Measurements from ENCODE around the gene SPTBN1. TPM values are rescaled to one million over a fixed set of nuclear protein-coding genes. Genes with fewer than 3 reads are reported as not detected.
A peak's percentile ranks its signal among the peaks of the same experiment; 100 is the strongest.
"Not testable (repeated sequence)": the region's sequence is repeated elsewhere in the genome, so short reads cannot be mapped to it uniquely, and the experiment has no call there.

SPTBN1 gene
- total and polyA plus RNA-seq, 5 donors from 2014 or later = 10.0 to 182 (median 19.6) TPM

DNA sequence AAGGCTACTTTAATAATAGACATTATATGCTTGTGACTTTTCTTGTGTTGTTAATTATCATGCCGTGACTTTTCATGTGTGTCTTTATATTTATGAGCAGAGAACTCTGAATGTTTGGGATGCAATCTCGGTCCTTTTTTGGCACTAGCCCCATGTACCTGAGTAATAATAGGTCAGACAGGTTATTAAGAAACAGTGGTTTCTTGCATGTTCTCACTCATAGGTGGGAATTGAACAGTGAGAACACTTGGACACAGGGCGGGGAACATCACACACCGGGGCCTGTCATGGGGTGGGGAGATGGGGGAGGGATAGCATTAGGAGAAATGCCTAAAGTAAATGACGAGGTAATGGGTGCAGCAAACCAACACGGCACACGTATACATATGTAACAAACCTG is 61.9 kb downstream of the SPTBN1 start:
- not testable (repeated sequence) for ATAC-seq (ENCODE audit: low read depth in 2 of 2); H3K27ac Mint-ChIP-seq; H3K27ac ChIP-seq (ENCODE audit: insufficient read depth, low read length, poor library complexity, severe bottlenecking); H3K9me3 ChIP-seq (ENCODE audit: control insufficient read depth in 2 of 2, low read length in 2 of 2); DNase-seq; H3K4me3 Mint-ChIP-seq; H3K4me1 Mint-ChIP-seq; H3K4me3 ChIP-seq (ENCODE audit: low read depth, low read length); H3K27me3 ChIP-seq (ENCODE audit: control insufficient read depth, insufficient read depth, low read length); H3K4me1 ChIP-seq (ENCODE audit: control insufficient read depth, insufficient read depth, low read length, poor library complexity, severe bottlenecking); H3K36me3 ChIP-seq (ENCODE audit: control insufficient read depth, insufficient read depth, low read length); H3K9me3 Mint-ChIP-seq; H3K36me3 Mint-ChIP-seq
- H3K27me3 Mint-ChIP-seq = peaks cover 31% of the 10 kb centered on the region

- H3K9me3 ChIP-seq (ENCODE audit: control insufficient read depth in 2 of 2, low read length in 2 of 2) = no peaks in the 10 kb centered on the region
- peaks cover 6% of the 10 kb centered on the region for H3K27me3 ChIP-seq (ENCODE audit: control insufficient read depth, insufficient read depth, low read length)
- H3K27ac Mint-ChIP-seq = no peak overlapping the region
- H3K27ac ChIP-seq (ENCODE audit: insufficient read depth, low read length, poor library complexity, severe bottlenecking) = no peak overlapping the region
- no peak overlapping the region for H3K4me3 ChIP-seq (ENCODE audit: low read depth, low read length)
- DNase-seq (no peak), ATAC-seq (ENCODE audit: low read depth in 2 of 2) (no peak)
- H3K4me1 ChIP-seq (ENCODE audit: control insufficient read depth, insufficient read depth, low read length, poor library complexity, severe bottlenecking) = no peaks in the 10 kb centered on the region
- H3K27me3 Mint-ChIP-seq = peaks cover 30% of the 10 kb centered on the region
- H3K36me3 Mint-ChIP-seq = no peaks in the 10 kb centered on the region
- no peaks in the 10 kb centered on the region for H3K9me3 Mint-ChIP-seq
- H3K4me1 Mint-ChIP-seq = peaks cover 0 to 7% (median 3%) of the 10 kb centered on the region in 4 donors
- no peak overlapping the region for H3K4me3 Mint-ChIP-seq
- H3K36me3 ChIP-seq (ENCODE audit: control insufficient read depth, insufficient read depth, low read length) = no peaks in the 10 kb centered on the region
These were observed 62.3 kb downstream of the SPTBN1 start for GRCh38 chr2:54518430-54518829.

DNA sequence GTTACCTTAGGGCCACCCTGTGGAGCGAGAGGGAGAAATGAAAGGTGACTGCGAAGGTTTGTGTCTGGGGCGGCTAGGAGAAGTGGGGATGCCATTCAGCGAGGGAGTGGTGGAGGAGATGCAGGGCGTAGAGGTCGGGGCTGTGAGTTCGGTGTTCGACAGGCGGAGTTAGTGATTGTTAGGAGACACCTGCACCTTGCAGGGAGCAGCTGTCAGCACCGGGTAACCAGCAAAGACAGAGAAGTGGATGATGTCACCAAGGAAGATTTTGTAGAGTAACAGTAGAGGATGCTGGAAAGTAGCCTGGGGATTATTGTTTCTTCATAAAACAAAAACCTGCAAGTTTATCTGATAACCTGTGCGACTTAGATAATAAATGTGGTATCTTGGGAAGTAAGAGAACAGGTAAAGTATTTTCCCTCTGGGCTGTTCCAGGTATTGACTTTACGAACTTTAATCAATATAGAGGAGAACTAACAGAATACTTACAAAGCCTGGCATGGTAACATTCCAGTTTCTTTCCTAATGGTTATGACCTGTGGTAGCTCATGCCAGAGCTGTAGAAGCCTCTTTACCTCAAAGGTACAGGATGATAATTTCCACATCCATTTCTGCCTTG is 63.8 kb downstream of the SPTBN1 start:
- Histone ChIP-seq H3K27me3 (ENCODE audit: control insufficient read depth, insufficient read depth, low read length) (peaks cover 5% of the 10 kb centered on the region), H3K27ac (ENCODE audit: insufficient read depth, low read length, poor library complexity, severe bottlenecking) (no peak overlapping the region), H3K9me3 (ENCODE audit: control insufficient read depth in 2 of 2, low read length in 2 of 2) (no peaks in the 10 kb centered on the region), H3K36me3 (ENCODE audit: control insufficient read depth, insufficient read depth, low read length) (no peaks in the 10 kb centered on the region), H3K4me1 (ENCODE audit: control insufficient read depth, insufficient read depth, low read length, poor library complexity, severe bottlenecking) (no peaks in the 10 kb centered on the region), H3K4me3 (ENCODE audit: low read depth, low read length) (no peak overlapping the region)
- H3K4me1 Mint-ChIP-seq = peaks cover 0 to 7% (median 5%) of the 10 kb centered on the region in 4 donors
- DNase-seq = no peak
- peaks cover 26% of the 10 kb centered on the region for H3K27me3 Mint-ChIP-seq
- H3K9me3 Mint-ChIP-seq = no peaks in the 10 kb centered on the region
- H3K36me3 Mint-ChIP-seq = no peaks in the 10 kb centered on the region
- ATAC-seq (ENCODE audit: low read depth in 2 of 2) = no peak
- no peak overlapping the region for H3K27ac Mint-ChIP-seq
- H3K4me3 Mint-ChIP-seq = no peak overlapping the region

- peaks cover 0 to 7% (median 5%) of the 10 kb centered on the region in 4 donors for H3K4me1 Mint-ChIP-seq
- no peak overlapping the region for H3K4me3 Mint-ChIP-seq
- H3K9me3 Mint-ChIP-seq = no peaks in the 10 kb centered on the region
- no peaks in the 10 kb centered on the region for H3K9me3 ChIP-seq (ENCODE audit: control insufficient read depth in 2 of 2, low read length in 2 of 2)
- peaks cover 2% of the 10 kb centered on the region for H3K27me3 ChIP-seq (ENCODE audit: control insufficient read depth, insufficient read depth, low read length)
- ATAC-seq (ENCODE audit: low read depth in 2 of 2) = no peak
- H3K4me1 ChIP-seq (ENCODE audit: control insufficient read depth, insufficient read depth, low read length, poor library complexity, severe bottlenecking) = no peaks in the 10 kb centered on the region
- DNase-seq = no peak
- peaks cover 26% of the 10 kb centered on the region for H3K27me3 Mint-ChIP-seq
- H3K27ac Mint-ChIP-seq = no peak overlapping the region
- no peaks in the 10 kb centered on the region for H3K36me3 ChIP-seq (ENCODE audit: control insufficient read depth, insufficient read depth, low read length)
- H3K36me3 Mint-ChIP-seq = no peaks in the 10 kb centered on the region
- no peak overlapping the region for H3K27ac ChIP-seq (ENCODE audit: insufficient read depth, low read length, poor library complexity, severe bottlenecking)
- no peak overlapping the region for H3K4me3 ChIP-seq (ENCODE audit: low read depth, low read length)
These were observed 64.6 kb downstream of the SPTBN1 start for GRCh38 chr2:54520687-54521086.

DNA sequence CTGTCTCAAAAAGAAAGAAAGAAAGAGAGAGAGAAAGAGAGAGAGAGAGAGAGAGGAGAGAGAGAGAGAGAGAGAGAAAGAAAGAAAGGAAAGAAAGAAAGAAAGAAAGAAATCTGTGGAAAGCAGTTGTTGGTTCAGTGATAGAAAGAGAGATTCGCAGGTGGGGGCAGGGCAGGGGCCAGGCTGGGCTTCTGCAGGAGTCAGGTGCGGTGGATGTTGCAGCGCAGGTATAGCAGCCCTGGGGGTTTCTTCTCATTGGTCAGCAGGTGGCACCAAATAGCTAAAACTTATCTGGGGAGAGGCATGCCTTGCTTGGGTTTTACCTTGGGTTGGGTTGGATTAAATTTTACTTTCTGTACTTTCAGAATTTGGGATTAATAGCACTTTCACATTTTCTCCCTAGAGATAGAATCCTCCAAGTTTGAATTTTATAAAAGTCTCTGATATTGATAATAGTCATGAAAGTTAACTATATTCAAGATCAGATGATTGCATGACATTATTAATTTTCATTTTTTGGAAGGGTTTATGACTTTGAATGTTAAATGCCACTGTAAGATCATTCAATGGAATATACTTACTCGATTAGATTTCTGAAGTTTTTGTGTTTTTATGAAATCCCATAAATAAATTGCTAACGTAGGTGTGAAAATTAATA is 66.6 kb downstream of the SPTBN1 start:
- no peak overlapping the region for H3K27ac ChIP-seq (ENCODE audit: insufficient read depth, low read length, poor library complexity, severe bottlenecking)

DNA sequence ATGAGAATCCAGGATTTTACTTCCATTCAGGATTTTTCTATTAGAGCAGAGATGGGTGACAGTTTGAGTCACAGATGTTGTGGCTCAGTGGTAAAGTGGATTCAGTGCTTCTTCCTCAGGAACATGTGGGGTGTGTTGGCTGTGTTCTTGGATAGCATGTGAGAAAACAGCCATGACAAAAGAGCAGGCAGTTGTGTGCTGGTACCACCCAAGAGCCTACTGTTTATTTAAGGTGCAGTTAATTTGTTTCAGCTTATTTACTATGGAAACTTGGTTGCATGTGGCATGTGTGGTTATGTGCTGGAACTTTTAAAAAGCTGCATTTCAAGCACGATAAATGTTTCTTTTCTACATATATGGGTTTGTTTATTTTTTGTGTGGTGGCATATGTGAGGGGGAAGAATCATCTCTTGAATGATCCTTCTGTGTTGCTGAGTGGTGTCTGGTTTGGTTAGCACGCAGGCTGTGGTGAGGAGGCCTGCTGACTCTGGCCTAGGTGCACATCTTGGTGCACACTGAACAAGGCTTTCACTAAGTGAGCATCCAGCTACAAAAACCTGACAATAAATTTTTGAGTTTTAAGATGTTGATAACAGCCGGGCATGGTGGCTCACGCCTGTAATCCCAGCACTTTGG is 67.3 kb downstream of the SPTBN1 start:
- no peak overlapping the region for H3K4me3 ChIP-seq (ENCODE audit: low read depth, low read length)
- no peaks in the 10 kb centered on the region for H3K36me3 ChIP-seq (ENCODE audit: control insufficient read depth, insufficient read depth, low read length)
- peaks cover 0 to 7% (median 6%) of the 10 kb centered on the region in 4 donors for H3K4me1 Mint-ChIP-seq
- no peaks in the 10 kb centered on the region for H3K36me3 Mint-ChIP-seq
- H3K9me3 ChIP-seq (ENCODE audit: control insufficient read depth in 2 of 2, low read length in 2 of 2) = no peaks in the 10 kb centered on the region
- H3K4me3 Mint-ChIP-seq = no peak overlapping the region
- no peak for ATAC-seq (ENCODE audit: low read depth in 2 of 2)
- peak overlapping the region in 1 of 3 donors; percentile 34 for H3K27ac Mint-ChIP-seq
- H3K4me1 ChIP-seq (ENCODE audit: control insufficient read depth, insufficient read depth, low read length, poor library complexity, severe bottlenecking) = no peaks in the 10 kb centered on the region
- peaks cover 2% of the 10 kb centered on the region for H3K27me3 ChIP-seq (ENCODE audit: control insufficient read depth, insufficient read depth, low read length)
- no peaks in the 10 kb centered on the region for H3K9me3 Mint-ChIP-seq
- no peak overlapping the region for H3K27ac ChIP-seq (ENCODE audit: insufficient read depth, low read length, poor library complexity, severe bottlenecking)
- peaks cover 18% of the 10 kb centered on the region for H3K27me3 Mint-ChIP-seq
- DNase-seq = no peak

More for the DNA sequence above, 66.6 kb downstream of the SPTBN1 start:
- Mint-ChIP-seq H3K4me1 (peaks cover 0 to 7% (median 5%) of the 10 kb centered on the region in 4 donors), H3K27me3 (peaks cover 18% of the 10 kb centered on the region), H3K27ac (no peak overlapping the region), H3K9me3 (no peaks in the 10 kb centered on the region), H3K36me3 (no peaks in the 10 kb centered on the region), H3K4me3 (peak overlapping the region in 1 of 4 donors; percentile 21)
- no peak overlapping the region for H3K4me3 ChIP-seq (ENCODE audit: low read depth, low read length)
- H3K9me3 ChIP-seq (ENCODE audit: control insufficient read depth in 2 of 2, low read length in 2 of 2) = no peaks in the 10 kb centered on the region
- H3K36me3 ChIP-seq (ENCODE audit: control insufficient read depth, insufficient read depth, low read length) = no peaks in the 10 kb centered on the region
- no peaks in the 10 kb centered on the region for H3K4me1 ChIP-seq (ENCODE audit: control insufficient read depth, insufficient read depth, low read length, poor library complexity, severe bottlenecking)
- peaks cover 2% of the 10 kb centered on the region for H3K27me3 ChIP-seq (ENCODE audit: control insufficient read depth, insufficient read depth, low read length)
- DNase-seq (peak; percentile 57 to 81 (median 78)), ATAC-seq (ENCODE audit: low read depth in 2 of 2) (peak; percentile 89 to 91)

- DNase-seq = peak in 1 of 3 donors; percentile 46
- Mint-ChIP-seq H3K9me3 (no peaks in the 10 kb centered on the region), H3K27ac (peak overlapping the region in 1 of 3 donors; percentile 75), H3K4me3 (no peak overlapping the region), H3K4me1 (peaks cover 0 to 7% (median 6%) of the 10 kb centered on the region in 4 donors), H3K27me3 (peaks cover 18% of the 10 kb centered on the region), H3K36me3 (no peaks in the 10 kb centered on the region)
- H3K27me3 ChIP-seq (ENCODE audit: control insufficient read depth, insufficient read depth, low read length) = peaks cover 2% of the 10 kb centered on the region
- ATAC-seq (ENCODE audit: low read depth in 2 of 2) = peak; percentile 41 to 50
- H3K27ac ChIP-seq (ENCODE audit: insufficient read depth, low read length, poor library complexity, severe bottlenecking) = no peak overlapping the region
- H3K36me3 ChIP-seq (ENCODE audit: control insufficient read depth, insufficient read depth, low read length) = no peaks in the 10 kb centered on the region
- H3K4me1 ChIP-seq (ENCODE audit: control insufficient read depth, insufficient read depth, low read length, poor library complexity, severe bottlenecking) = no peaks in the 10 kb centered on the region
- H3K9me3 ChIP-seq (ENCODE audit: control insufficient read depth in 2 of 2, low read length in 2 of 2) = no peaks in the 10 kb centered on the region
- H3K4me3 ChIP-seq (ENCODE audit: low read depth, low read length) = no peak overlapping the region
These were observed 68.3 kb downstream of the SPTBN1 start for GRCh38 chr2:54524226-54524991.

Data from CD4-positive, CD25-positive, alpha-beta regulatory T cell (primary cell).